Large intestine (tissue), 3 donors: ENCODE data around the gene MED9. TPM values are rescaled to one million over a fixed set of nuclear protein-coding genes. Genes with fewer than 3 reads are reported as not detected.

Experiments used
- DNase-seq, 2 donors: peaks; one replicate each; pipeline versions ENCODE4 v3.0.0 to v3.0.0-alpha.2; 2013
- H3K27ac ChIP-seq: one replicate; pipeline ENCODE4 v1.5.1; 2013; ENCODE audit warnings: low read length
- H3K27me3 ChIP-seq: 2 replicates; pipeline ENCODE4 v1.6.1; 2013; ENCODE audit warnings: low read length; ENCODE audit not compliant: control insufficient read depth, insufficient read depth
- H3K36me3 ChIP-seq: 2 replicates; pipeline ENCODE4 v1.6.1; 2013; ENCODE audit warnings: low read length; ENCODE audit not compliant: control insufficient read depth, insufficient read depth
- H3K4me1 ChIP-seq: one replicate; pipeline ENCODE4 v1.6.1; 2013; ENCODE audit warnings: low read length; ENCODE audit not compliant: control insufficient read depth, insufficient read depth
- H3K4me3 ChIP-seq: one replicate; pipeline ENCODE4 v1.5.1; 2013; ENCODE audit warnings: low read length
- H3K9me3 ChIP-seq: one replicate; pipeline ENCODE4 v1.6.1; 2013; ENCODE audit warnings: mild to moderate bottlenecking, low read depth, low read length, moderate library complexity; ENCODE audit not compliant: control insufficient read depth
- WGBS: methylation state at CpG from one replicate; pipeline ENCODE4 v1.1.5; 2013; ENCODE audit warnings: low lambda C conversion rate; ENCODE audit not compliant: insufficient coverage; 5-methylcytosine and 5-hydroxymethylcytosine counted together
- polyA plus RNA-seq: library from polyadenylated mRNA; unstranded; fragments of 120-200 nt; gene quantifications from one replicate; pipeline ENCODE4 v1.2.1, GENCODE V29; 2013

MED9 gene
- polyA plus RNA-seq, 1 donor: 17.4 TPM

DNA sequence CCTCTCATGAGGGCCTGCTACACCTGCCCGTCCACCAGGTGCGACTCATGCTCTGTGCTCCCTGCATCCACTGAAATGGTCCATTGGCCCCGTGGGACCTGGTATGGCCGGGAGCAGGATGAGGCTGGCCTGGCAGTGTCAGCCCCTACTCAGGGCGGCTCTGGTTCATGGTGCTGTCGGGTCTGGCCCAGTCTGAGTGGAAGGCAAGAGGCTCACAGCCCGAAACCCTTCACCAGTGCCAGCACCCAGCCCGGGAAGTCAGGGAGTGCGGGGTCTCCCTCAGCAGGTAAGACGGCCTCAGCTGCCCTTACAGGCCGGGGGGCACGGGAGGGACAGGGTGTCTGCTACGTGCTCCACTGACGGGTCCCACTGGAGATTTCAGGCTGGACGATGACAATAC is 59.9 kb downstream of the MED9 start:
- WGBS: no CpG with 5 or more reads among the region's 15 CpGs
- Histone ChIP-seq H3K9me3 (no peaks in the 10 kb centered on the region), H3K27me3 (no peaks in the 10 kb centered on the region), H3K36me3 (no peaks in the 10 kb centered on the region), H3K4me1 (peaks cover 45% of the 10 kb centered on the region), H3K27ac (peak overlapping the region; percentile 61), H3K4me3 (no peak overlapping the region)
- DNase-seq: no peak

DNA sequence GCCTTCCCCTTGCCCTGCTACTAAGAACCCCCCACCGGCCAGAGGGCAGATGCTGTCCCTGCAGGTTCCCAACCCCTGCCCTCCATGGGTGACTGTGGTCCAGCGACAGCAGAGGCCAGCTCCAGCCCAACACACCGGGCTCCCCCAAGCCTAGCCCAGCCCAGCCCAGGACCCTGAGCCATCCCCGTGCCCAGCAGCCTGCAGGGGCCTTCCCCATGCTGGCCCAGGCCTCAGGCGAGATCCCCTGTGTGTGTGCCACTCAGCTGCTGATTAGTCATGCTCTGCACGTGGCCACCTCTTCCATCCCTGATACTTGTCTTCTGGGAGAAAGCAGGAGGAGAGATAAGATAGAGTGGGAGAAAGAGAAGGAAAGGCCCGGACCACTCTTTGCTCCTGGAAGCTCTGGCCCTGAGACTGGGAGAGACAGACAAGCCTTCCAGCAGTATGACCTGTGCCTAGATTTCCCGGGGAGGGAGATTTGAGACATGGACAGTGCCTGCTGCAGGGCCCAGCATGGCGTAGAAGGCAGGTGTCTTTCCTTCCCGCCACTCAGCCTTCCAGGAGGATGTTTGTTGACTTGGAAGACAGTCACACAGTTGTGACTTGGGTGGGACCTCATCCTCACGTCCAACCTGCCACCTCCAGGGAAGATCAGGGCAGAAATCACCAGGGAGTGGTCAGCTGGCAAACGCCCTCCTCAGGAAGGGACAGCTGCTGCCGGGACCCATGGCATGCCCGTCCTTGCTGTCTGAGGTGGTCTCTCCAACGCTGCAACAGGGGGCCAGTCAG is 60.7 kb downstream of the MED9 start:
- WGBS: no CpG with 5 or more reads among the region's 15 CpGs
- peak overlapping the region; percentile 61 for H3K27ac ChIP-seq
- DNase-seq: peak; percentile 37 to 65
- no peak overlapping the region for H3K4me3 ChIP-seq
- H3K36me3 ChIP-seq: no peaks in the 10 kb centered on the region
- peaks cover 45% of the 10 kb centered on the region for H3K4me1 ChIP-seq
- no peaks in the 10 kb centered on the region for H3K27me3 ChIP-seq
- H3K9me3 ChIP-seq: no peaks in the 10 kb centered on the region

DNA sequence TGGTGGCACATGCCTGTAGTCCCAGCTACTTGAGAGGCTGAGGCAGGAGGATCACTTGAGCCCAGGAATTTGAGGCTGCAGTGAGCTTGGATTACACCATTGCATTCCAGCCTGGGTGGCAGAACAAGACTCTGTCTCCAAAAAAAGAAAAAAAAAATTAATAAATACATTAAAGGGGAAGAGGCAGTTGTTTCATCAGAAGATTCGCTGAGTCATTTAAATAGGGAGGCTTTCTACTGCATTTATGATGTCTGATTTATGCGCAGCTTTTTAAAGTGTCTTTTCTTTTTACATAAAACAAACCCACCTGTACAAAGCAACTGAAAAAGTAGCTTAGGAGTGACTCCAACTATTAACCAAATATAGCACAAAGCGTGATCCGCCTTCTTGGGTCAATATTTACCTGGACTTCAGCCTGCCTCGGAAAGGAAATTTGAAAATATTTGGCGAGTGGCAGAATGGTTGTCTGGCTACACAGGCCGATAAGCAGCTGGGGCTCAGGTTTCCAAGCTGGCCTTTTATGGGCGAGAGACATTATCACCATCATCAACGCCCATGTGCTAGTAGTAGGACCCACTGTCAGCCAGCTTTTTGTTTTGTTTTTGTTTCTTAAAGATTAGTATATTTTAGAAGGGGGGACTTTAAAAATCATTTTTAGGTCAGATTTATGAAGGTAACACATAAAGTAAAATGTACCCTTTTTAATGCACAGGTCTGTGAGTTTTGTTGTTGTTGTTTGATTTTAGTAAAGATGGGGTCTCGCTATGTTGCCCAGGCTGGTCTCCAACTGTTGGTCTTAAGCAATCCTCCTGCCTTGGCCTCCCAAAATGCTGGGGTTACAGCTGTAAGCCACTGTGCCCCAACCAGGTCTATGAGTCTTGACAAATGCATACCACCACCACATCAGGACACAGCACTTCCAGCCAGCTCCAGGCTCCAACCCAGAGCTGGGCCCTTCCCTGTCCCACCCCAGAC is 61.9 kb downstream of the MED9 start:
- peaks cover 45% of the 10 kb centered on the region for H3K4me1 ChIP-seq
- peak overlapping the region; percentile 61 for H3K27ac ChIP-seq
- H3K4me3 ChIP-seq: no peak overlapping the region
- no peaks in the 10 kb centered on the region for H3K27me3 ChIP-seq
- peak; percentile 73 to 92 for DNase-seq
- WGBS: 10% methylated on average over 2 of the region's 10 CpGs
- H3K9me3 ChIP-seq: no peaks in the 10 kb centered on the region
- no peaks in the 10 kb centered on the region for H3K36me3 ChIP-seq

DNA sequence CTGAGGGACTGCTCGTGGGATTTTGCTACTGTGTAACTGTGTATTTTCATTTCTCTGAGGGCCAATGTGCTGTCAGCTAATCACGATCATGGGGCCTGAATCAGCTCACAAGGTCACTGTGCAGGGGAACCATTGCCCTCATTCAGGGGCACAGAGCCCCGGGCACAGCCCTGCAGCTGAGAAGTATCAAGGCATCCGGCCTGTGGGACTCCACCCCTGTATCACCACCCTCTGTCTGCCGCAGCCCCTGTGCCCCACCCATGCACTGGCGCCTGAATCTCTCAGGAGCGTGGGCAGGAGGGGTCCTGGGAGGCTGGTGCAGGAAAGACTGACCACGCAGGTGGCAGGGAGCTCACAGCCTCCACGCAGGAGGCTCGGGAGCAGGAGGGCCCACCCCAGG is 62.8 kb downstream of the MED9 start:
- H3K36me3 ChIP-seq: no peaks in the 10 kb centered on the region
- no peak overlapping the region for H3K4me3 ChIP-seq
- H3K27me3 ChIP-seq: no peaks in the 10 kb centered on the region
- H3K9me3 ChIP-seq: no peaks in the 10 kb centered on the region
- peak overlapping the region; percentile 54 for H3K27ac ChIP-seq
- H3K4me1 ChIP-seq: peaks cover 45% of the 10 kb centered on the region
- DNase-seq: peak in 1 of 2 donors; percentile 36
- WGBS: 70% methylated on average over 2 of the region's 10 CpGs

DNA sequence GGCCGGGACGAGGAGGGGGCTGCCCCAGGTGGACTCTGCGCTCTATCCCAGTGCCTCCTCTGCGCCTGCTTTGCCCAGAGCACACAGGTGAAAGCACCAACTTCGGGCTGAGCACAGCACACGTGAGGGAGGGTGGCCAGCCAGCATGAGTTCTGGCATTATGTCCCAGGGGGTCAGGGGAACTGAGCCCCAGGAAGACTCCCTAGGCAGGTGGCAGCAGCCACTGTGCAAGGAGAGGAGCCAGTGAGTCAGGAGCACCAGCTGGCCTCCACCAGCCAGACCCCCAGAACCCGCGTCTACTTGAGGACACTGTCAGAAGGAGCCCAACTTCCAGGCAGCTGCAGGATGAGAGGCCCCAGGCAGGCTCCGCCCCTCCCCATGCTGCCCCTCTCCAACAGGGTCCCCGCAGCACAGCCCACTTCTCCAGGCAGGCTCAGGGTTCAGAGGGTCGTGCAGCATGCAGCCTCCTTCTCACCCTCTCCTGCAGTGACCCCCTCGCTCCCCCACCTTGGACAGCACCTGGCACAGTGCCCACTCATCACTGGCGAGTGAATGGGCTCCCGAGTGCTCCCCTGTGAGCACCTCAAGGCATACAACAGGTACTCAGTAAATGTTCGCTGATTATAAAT is 63.6 kb downstream of the MED9 start:
- H3K36me3 ChIP-seq: no peaks in the 10 kb centered on the region
- H3K27ac ChIP-seq: no peak overlapping the region
- no CpG with 5 or more reads among the region's 15 CpGs for WGBS
- no peak for DNase-seq
- H3K27me3 ChIP-seq: no peaks in the 10 kb centered on the region
- H3K9me3 ChIP-seq: no peaks in the 10 kb centered on the region
- no peak overlapping the region for H3K4me3 ChIP-seq
- peaks cover 45% of the 10 kb centered on the region for H3K4me1 ChIP-seq

DNA sequence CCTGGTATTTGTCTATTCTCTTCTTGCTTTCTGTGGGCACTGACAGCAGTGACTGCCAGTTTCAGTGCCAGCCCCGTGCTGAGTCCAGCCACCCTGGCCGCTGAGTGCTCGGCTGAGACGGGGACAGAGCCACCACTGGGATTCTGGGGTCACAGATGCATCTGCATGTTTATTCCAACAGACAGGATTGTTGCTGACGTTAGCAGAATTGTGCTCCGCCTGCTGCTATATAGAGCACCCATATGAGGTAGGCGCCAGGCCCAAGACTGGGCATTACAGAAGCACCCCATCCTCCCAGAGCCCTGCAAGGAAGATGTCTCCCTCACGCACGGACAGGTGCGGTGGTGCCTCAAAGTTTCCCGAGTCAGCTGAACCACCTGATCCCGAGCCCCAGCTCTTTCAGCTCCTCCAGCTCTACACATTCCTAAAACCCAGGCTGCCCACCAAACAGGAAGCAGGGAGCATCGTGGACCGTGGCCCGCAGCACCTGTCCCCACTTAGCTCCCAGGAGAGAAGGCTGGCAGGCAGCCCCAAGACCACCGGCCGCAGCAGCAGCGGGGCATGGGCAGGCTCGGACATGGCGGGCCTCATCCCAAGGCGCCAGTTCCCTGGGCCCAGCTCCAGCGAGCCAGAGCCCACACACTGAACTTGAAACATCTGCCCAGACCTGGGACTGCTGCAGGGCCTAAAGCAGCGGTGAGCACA is 64.3 kb downstream of the MED9 start:
- no CpG with 5 or more reads among the region's 23 CpGs for WGBS
- Histone ChIP-seq H3K36me3 (no peaks in the 10 kb centered on the region), H3K27me3 (no peaks in the 10 kb centered on the region), H3K27ac (no peak overlapping the region), H3K4me1 (peaks cover 45% of the 10 kb centered on the region), H3K4me3 (no peak overlapping the region), H3K9me3 (no peaks in the 10 kb centered on the region)
- no peak for DNase-seq

DNA sequence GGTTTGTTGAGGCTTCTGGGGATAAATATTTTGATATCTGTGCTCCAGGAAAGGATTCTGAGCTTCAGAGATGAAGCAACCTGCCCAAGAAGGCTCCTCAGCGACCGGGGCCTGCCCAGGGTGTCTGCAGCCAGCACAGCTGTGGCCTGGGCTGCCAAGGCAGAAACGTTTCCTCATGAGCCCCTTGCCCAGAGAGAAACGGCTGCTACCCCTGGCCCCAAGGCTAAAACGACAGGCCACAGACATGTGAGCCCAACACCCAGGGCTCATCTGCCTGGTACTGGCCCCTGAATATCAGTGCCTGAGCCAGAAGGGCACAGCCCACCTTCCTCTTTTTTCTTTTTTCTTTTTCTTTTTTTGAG is 64.8 kb downstream of the MED9 start:
- no peaks in the 10 kb centered on the region for H3K9me3 ChIP-seq
- DNase-seq: no peak
- no peak overlapping the region for H3K4me3 ChIP-seq
- no peaks in the 10 kb centered on the region for H3K36me3 ChIP-seq
- H3K4me1 ChIP-seq: peaks cover 45% of the 10 kb centered on the region
- H3K27me3 ChIP-seq: no peaks in the 10 kb centered on the region
- no CpG with 5 or more reads among the region's 5 CpGs for WGBS
- no peak overlapping the region for H3K27ac ChIP-seq

Other genes with a start within 250 kb of the MED9 start
- 116 TPM for gene FLCN, start 239.8 kb upstream of the MED9 start, polyA plus RNA-seq
- 57.7 TPM for gene COPS3, start 195.8 kb upstream of the MED9 start, polyA plus RNA-seq
- 3.1 TPM for gene NT5M, start 173.6 kb upstream of the MED9 start, polyA plus RNA-seq
- 20.0 TPM for gene RASD1, start 19.4 kb downstream of the MED9 start, polyA plus RNA-seq
- gene PEMT, start 114.7 kb downstream of the MED9 start, polyA plus RNA-seq: 25.7 TPM
- 26.2 TPM for gene RAI1, start 204.5 kb downstream of the MED9 start, polyA plus RNA-seq